Endodermal cell (in vitro differentiated cells): ENCODE measurements around the gene DCBLD1. TPM values are rescaled to one million over a fixed set of nuclear protein-coding genes. Genes with fewer than 3 reads are reported as not detected.

Experiments used
- DNase-seq: peaks from one replicate; pipeline ENCODE4 v3.0.0-alpha.2; 2017
- H3K27ac ChIP-seq: 2 replicates; pipeline ENCODE4 v1.5.1; 2013; ENCODE audit warnings: mild to moderate bottlenecking, low read depth, low read length, moderate library complexity
- H3K27me3 ChIP-seq: 2 replicates; pipeline ENCODE4 v1.6.1; 2013; ENCODE audit warnings: mild to moderate bottlenecking, low read length, moderate library complexity; ENCODE audit not compliant: insufficient read depth, control insufficient read depth, poor library complexity, severe bottlenecking
- H3K36me3 ChIP-seq: 2 replicates; pipeline ENCODE4 v1.7.0; 2013; ENCODE audit warnings: mild to moderate bottlenecking, low read length, moderate library complexity; ENCODE audit not compliant: control insufficient read depth, insufficient read depth
- H3K4me1 ChIP-seq: one replicate; pipeline ENCODE4 v1.7.0; 2013; ENCODE audit warnings: low read length; ENCODE audit not compliant: control insufficient read depth, insufficient read depth
- H3K4me3 ChIP-seq: 2 replicates; pipeline ENCODE4 v1.5.1; 2013; ENCODE audit warnings: mild to moderate bottlenecking, low read length, moderate library complexity
- H3K9ac ChIP-seq: 2 replicates; pipeline ENCODE4 v1.6.1; 2013; ENCODE audit warnings: mild to moderate bottlenecking, low read length, moderate library complexity; ENCODE audit not compliant: poor library complexity, severe bottlenecking; ENCODE audit errors: extremely low read depth
- H3K9me3 ChIP-seq: 2 replicates; pipeline ENCODE4 v1.6.1; 2013; ENCODE audit warnings: mild to moderate bottlenecking, low read length, moderate library complexity; ENCODE audit not compliant: control insufficient read depth
- H3K27ac Mint-ChIP-seq: 2 replicates; pipeline ENCODE4 v1.8.0; 2020; ENCODE audit warnings: mixed read lengths
- H3K27me3 Mint-ChIP-seq: 2 replicates; pipeline ENCODE4 v1.8.0; 2021; ENCODE audit warnings: mild to moderate bottlenecking, mixed read lengths; ENCODE audit not compliant: insufficient read depth
- H3K36me3 Mint-ChIP-seq: 2 replicates; pipeline ENCODE4 v1.8.0; 2020; ENCODE audit warnings: low read depth, mixed read lengths
- H3K4me1 Mint-ChIP-seq: 2 replicates; pipeline ENCODE4 v1.8.0; 2020; ENCODE audit warnings: mixed read lengths
- H3K4me3 Mint-ChIP-seq: 2 replicates; pipeline ENCODE4 v1.8.0; 2020; ENCODE audit warnings: mild to moderate bottlenecking, moderate library complexity, mixed read lengths
- H3K9me3 Mint-ChIP-seq: 2 replicates; pipeline ENCODE4 v1.8.0; 2020; ENCODE audit warnings: mild to moderate bottlenecking, mixed read lengths
- CTCF ChIP-seq: fragments of 200-600 bp; sonication (generic); conservative IDR thresholded peaks from 2 replicates; pipeline ENCODE4 v1.5.0; 2021; ENCODE audit warnings: antibody characterized with exemption, mild to moderate bottlenecking
- WGBS, 2 experiments: methylation state at CpG; one replicate each; pipeline versions ENCODE4 v1.1.5 to v1.1.7; 2013; ENCODE audit warnings: missing lambda C conversion rate in 2 of 2, mixed read lengths in 1 of 2; ENCODE audit not compliant: insufficient coverage in 1 of 2, insufficient read length in 1 of 2; 5-methylcytosine and 5-hydroxymethylcytosine counted together
- total RNA-seq, 2 donors: library from RNA; stranded (reverse); fragmentation: NEBNext Ultra II Directional in 1 of 2; extraction: Animal tissue kit (Norgen Biotek cat#: 25700) in 1 of 2; gene quantifications; 2 replicates in 1 of 2; 3 replicates in 1 of 2; pipeline ENCODE4 v1.2.1, GENCODE V29; 2021

The DCBLD1 gene
- total RNA-seq, 2 donors from 2014 or later = 16.2 to 27.9 TPM

GRCh38 chr6:117472667-117473066 lies 9.8 kb upstream of the DCBLD1 start:
- Histone ChIP-seq H3K27me3 (no peaks in the 10 kb centered on the region), H3K9ac (no peak overlapping the region), H3K9me3 (no peaks in the 10 kb centered on the region), H3K4me1 (peaks cover 4% of the 10 kb centered on the region), H3K27ac (no peak overlapping the region), H3K4me3 (no peak overlapping the region), H3K36me3 (no peaks in the 10 kb centered on the region)
- Mint-ChIP-seq H3K36me3 (no peaks in the 10 kb centered on the region), H3K4me1 (peaks cover 9% of the 10 kb centered on the region), H3K4me3 (no peak overlapping the region), H3K27ac (no peak overlapping the region), H3K27me3 (peaks cover 4% of the 10 kb centered on the region), H3K9me3 (peaks cover 3% of the 10 kb centered on the region)
- no peak for DNase-seq
- 91 to 98% methylated on average over 3 of the region's 3 CpGs for WGBS, 2 experiments
- no peak for TF ChIP-seq CTCF

GRCh38 chr6:117473401-117473800 lies 9.1 kb upstream of the DCBLD1 start:
- no peak overlapping the region for H3K4me3 Mint-ChIP-seq
- 100% methylated on average over 1 of the region's 1 CpG; no CpG with 5 or more reads in 1 of the 2 experiments for WGBS, 2 experiments
- H3K9me3 Mint-ChIP-seq = peaks cover 3% of the 10 kb centered on the region
- TF ChIP-seq CTCF = no peak
- no peak overlapping the region for H3K27ac Mint-ChIP-seq
- Histone ChIP-seq H3K9ac (no peak overlapping the region), H3K27me3 (no peaks in the 10 kb centered on the region), H3K27ac (no peak overlapping the region), H3K36me3 (no peaks in the 10 kb centered on the region), H3K4me3 (no peak overlapping the region), H3K9me3 (no peaks in the 10 kb centered on the region), H3K4me1 (peaks cover 4% of the 10 kb centered on the region)
- H3K27me3 Mint-ChIP-seq = peaks cover 2% of the 10 kb centered on the region
- H3K36me3 Mint-ChIP-seq = no peaks in the 10 kb centered on the region
- peaks cover 16% of the 10 kb centered on the region for H3K4me1 Mint-ChIP-seq
- no peak for DNase-seq

DNA sequence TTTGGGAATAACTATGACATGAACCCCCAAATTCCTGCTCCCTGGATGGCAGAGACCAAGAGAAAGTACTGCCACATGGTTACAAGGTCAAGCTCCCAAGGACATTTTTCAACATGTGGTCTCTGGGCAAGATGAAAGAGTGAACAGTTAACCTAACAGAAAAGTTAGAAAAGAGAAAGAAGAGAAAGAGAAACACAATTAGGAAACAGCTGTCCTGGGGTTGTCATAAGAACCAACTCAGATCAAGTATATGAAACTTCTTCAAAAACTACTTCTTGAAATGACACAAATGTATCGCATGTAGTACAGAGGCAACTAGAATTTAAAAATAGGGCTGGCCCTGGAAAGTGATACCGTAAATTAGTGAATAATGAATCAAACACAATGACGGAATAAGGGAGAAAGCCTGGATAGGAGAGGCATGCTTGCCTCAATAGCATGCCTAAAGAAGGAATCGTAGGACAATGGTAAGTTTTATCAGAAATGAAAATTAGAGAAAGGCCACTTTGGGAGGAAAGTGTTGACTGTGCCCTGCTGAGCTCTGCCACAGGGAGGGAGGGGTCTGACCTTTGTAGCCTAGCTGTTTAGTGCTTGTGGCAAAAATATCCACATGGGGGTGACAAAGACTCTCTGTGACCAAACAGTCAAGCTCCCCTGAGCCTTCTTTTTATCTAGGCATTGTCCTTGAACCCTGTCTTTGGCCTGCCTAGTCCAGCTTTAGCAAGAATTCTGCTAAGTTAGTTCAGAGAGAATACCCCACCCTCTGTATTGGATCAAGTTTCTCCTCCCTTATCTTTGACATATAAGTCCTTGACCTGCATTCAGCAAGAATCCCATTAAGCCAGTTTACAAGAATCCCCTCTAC lies 4.3 kb upstream of the DCBLD1 start:
- Mint-ChIP-seq H3K36me3 (no peaks in the 10 kb centered on the region), H3K9me3 (peaks cover 3% of the 10 kb centered on the region), H3K4me3 (no peak overlapping the region), H3K4me1 (peaks cover 29% of the 10 kb centered on the region), H3K27me3 (peaks cover 31% of the 10 kb centered on the region), H3K27ac (no peak overlapping the region)
- peak; percentile 67 for TF ChIP-seq CTCF
- peak; percentile 74 for DNase-seq
- Histone ChIP-seq H3K4me1 (peaks cover 4% of the 10 kb centered on the region), H3K27me3 (peaks cover 9% of the 10 kb centered on the region), H3K9ac (no peak overlapping the region), H3K36me3 (no peaks in the 10 kb centered on the region), H3K4me3 (no peak overlapping the region), H3K9me3 (no peaks in the 10 kb centered on the region), H3K27ac (no peak overlapping the region)
- 81 to 84% methylated on average over 4 of the region's 4 CpGs for WGBS, 2 experiments
